KG1 (cell line): Measurements from ENCODE around the gene GFER.

ENCODE experiments used
- DNase-seq: peaks from one replicate; lab custom pipeline; 2025; lab: John Stamatoyannopoulos, UW

Gene GFER

DNA sequence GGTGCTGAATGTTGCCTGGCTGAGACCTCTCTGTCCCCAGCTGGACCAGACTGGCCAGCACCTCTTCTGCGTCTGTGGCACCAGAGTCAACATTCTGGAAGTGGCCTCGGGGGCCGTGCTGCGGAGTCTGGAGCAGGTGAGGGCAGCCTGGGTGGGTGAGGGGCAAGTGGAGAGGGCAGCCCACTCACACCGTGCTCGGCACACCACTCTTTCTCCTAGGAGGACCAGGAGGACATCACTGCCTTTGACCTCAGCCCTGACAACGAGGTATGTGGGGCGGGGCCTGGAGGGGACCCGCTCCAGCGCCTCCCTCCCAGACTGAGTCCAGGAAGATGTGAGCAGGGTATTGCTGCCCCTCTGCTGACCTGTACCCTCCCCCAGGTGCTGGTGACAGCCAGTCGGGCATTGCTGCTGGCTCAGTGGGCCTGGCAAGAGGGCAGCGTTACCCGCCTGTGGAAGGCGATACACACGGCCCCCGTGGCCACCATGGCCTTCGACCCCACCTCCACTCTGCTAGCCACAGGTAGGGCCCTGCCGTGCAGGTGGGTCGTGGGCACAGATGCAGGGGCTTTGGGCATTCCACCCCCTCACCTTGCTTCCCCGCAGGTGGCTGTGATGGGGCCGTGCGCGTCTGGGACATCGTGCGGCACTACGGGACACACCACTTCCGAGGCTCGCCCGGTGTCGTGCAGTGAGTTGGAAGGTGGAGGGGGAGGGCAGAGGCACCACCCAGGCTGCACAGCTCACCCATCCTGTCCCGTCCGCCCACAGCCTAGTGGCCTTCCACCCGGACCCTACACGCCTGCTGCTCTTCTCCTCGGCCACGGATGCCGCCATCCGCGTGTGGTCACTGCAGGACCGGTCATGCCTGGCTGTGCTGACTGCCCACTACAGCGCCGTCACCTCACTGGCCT lies 9.6 kb upstream of the GFER start:
- DNase-seq, result no peak

DNA sequence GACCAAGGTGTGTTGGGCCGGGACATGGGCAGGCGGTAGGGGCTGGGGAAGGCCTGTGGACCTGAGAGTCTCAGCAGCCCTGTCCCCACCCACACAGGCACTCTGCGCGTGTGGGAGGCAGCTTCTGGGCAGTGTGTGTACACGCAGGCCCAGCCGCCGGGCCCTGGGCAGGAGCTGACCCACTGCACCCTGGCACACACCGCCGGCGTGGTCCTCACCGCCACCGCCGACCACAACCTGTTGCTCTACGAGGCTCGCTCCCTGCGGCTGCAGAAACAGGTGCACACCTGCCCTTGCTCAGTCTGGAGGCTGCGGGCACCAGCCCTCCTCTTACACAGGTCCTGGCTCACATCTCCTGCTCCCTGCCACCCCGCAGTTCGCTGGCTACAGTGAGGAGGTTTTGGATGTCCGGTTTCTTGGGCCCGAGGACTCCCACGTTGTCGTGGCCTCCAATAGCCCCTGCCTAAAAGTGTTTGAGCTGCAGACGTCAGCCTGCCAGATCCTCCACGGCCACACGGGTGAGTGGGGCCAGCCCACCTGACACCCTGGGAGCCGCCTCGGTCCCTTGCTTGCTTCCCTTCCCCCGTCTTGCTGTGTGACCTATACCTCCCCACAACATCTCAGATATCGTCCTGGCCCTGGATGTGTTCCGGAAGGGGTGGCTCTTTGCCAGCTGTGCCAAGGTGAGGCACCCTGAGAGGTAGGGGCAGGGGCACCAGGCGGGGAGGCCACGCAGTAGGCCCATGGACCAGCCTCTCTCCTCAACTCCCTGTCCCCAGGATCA lies 8.4 kb upstream of the GFER start:
- DNase-seq, result no peak

DNA sequence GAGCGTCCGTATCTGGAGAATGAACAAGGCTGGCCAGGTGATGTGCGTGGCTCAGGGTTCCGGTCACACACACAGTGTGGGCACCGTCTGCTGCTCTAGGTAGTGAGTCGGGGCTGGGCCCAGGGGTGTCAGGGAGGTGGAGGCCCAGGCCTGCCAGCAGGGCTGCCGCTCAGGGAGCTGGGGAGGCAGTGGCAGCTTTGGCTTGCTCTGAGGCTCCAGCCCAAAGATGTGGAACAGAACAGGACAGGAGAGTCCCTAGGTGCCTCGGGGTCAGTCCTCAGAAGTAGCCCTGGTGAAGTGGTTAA lies 7.8 kb upstream of the GFER start:
- DNase-seq, result no peak

DNA sequence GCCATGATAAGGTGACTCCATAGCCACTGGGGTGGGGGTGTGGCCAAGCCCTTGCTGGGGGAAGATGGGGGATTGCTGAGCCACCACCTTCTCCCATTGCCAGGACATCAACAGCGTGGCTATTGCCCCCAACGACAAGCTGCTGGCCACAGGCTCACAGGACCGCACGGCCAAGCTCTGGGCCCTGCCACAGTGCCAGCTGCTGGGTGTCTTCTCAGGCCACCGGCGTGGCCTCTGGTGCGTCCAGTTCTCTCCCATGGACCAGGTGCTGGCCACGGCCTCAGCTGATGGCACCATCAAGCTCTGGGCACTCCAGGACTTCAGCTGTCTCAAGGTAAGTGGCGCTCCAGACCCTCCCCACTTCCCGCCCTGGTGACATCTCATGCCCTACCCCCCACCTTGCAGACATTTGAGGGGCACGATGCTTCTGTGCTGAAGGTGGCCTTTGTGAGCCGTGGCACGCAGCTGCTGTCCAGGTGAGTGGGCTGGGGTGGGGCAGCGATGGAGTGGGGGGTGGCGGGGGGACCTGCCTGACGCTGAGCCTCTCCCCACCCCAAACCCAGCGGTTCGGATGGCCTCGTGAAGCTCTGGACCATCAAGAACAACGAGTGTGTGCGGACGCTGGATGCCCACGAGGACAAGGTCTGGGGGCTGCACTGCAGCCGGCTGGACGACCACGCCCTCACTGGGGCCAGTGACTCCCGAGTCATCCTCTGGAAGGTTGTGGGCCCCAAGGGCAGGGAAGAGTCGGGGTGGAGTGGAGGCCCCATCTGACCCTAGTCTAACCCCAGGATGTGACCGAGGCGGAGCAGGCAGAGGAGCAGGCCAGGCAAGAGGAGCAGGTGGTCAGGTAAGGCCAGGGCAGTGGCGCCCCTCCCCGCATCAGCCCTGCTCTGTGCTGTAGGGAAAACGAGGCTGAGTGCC lies 6.8 kb upstream of the GFER start:
- no peak for DNase-seq

DNA sequence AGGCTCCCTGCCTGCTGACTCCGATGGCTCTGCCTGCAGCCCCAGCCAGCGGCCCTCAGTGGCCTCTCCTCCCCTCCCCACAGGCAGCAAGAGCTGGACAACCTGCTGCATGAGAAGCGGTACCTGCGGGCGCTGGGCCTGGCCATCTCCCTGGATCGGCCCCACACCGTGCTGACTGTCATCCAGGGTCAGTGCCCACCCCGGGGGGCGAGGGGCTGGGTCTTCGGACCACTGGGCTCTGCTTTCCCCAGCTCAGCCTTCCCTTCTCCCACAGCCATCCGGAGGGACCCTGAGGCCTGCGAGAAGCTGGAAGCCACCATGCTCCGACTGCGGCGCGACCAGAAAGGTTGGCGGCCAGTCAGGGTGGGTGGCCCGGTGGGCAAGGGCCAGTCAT lies 6.1 kb upstream of the GFER start:
- no peak for DNase-seq

DNA sequence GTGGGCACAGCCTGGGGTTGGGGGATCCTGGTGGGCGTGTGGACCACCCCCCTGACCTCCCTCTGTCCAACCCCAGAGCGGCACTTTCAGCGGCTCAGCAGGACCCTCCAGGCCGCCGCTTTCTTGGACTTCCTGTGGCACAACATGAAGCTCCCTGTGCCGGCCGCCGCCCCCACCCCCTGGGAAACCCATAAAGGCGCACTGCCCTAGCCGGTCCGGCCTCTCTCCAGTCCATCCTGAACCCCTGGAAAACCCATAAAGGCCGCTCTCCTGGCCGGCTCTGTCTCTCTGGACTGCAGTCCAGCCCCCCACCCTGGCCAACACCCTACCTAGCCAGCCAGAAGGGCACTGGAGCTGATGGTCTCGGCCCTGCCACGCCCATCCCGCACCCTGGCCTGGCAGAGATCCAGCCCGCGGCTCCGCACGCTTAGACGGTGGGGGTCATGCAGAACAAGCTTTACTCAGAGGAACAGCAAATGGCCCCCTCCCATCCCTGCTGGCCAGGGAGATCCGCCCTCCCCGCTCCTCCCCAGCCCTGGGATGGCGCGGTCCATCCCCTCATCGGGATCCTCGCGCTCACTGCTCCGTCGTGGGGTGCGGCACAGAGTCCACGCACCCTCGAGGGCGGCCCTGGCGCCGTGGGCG lies 5.4 kb upstream of the GFER start:
- DNase-seq, result no peak

DNA sequence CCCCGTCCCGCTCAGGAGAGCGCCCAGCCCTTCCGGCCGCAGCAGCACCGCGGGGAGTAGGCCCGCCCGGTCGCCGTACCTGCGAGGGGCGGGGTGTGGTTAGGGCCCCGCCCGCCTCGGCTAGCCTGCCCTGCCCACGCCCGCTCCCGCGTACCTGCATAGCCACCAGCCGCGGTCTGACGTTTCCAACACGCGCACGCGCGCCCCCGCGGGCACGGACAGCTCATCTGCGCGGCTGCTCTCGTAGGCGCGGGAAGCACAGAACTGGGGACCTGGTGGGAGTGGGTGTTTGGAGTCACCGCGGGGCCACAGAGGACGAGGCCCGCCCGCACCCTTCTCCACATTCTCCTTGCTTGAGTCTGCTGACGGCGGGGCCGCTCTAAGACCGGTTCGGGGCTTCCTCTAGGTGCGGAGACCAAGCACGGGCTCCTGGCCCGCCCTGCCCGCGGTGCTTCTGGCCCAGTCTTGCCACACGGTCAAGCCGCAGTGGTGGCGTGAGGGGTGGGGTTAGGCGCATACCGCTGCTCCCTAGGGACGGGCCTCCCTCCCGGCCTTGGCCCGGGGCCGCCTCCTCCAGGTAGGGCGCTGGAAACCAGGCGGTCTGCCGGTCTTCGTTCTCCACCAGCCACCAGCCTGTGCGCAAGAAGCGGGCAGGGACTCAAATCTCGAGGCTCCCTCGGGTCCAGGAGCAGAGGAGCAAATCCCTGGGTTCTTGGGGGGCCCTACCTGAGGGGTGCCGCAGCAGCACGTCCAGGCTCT lies 4.5 kb upstream of the GFER start:
- no peak for DNase-seq

DNA sequence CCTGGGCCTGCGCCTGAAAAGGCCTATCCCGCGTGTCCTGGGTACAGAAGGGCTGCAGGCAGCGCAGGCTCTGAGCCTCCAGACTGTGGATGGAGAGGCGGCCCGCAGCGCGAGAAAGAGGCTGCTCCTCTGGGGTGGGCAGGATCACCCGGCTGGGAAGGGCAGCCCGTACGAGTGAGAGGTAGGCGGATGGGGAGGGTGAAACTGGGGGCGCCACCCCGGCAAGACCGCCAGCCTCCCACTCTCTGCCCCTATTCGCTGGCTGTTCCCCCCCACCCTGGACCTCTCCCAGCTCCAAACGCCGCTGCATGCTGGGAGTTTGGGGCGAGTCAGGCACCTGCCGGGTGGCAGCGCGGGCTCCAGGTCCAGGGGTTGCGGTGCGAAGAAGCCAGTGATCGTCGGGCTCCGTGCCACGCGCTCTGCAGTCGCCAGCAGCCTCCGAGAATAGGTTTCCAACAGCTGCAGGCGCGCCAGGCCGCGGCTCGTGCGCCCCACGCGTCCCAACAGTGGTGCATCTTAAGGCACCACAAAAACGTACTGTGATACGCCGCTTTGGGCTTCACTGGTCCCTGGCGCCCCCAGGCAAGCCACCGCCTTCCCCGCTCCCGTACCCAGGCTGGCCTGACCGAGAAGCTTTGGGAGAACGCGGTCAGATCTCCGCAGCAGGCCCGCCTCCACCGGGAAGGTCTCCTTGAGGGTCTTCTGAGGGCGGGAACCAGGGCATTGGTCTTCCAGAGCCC lies 3.8 kb upstream of the GFER start:
- no peak for DNase-seq

DNA sequence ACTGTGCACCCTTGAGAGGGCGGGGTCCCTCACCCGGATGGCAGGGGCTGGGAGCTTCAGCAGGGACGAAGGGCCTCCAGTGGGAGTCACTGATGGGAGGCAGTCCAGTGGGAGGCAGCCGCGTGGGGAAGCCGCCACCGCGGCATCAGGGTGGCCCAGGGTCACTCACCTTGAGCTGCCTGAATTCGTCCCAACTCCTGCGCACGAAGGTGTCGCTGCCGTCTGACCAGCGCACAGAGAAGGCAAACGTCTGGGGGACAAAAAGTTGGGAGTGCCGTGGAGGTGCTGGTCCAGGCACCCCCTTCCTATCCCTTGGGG lies 3.3 kb upstream of the GFER start:
- no peak for DNase-seq

DNA sequence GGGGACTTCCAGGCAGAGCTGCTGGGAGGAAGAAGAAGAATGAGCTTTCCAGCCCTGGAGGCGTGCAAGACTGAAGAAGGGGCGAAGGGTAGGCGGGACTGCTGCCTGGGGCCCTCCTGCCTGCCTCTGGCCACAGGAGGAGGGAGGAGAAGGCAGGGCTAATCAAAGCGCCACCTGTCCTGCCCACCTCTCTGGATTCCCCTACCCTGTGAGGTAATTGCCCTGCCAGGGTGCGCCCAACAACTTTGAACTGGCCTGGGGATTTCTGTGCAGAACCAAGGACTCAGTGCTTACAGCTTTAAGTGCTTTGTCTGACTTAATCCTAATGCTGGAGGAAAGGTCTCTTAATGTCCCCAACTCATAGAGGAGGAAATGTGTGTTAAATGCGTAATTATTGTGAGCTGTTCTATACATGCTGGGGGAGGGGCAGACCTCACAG lies 2.6 kb upstream of the GFER start, which contains the start of gene NOXO1:
TSS of gene NOXO1 (minus strand) at position 72 of the 439 bp plus-strand sequence. CDS start 290 bp downstream, outside the sequence.
- no peak for DNase-seq

DNA sequence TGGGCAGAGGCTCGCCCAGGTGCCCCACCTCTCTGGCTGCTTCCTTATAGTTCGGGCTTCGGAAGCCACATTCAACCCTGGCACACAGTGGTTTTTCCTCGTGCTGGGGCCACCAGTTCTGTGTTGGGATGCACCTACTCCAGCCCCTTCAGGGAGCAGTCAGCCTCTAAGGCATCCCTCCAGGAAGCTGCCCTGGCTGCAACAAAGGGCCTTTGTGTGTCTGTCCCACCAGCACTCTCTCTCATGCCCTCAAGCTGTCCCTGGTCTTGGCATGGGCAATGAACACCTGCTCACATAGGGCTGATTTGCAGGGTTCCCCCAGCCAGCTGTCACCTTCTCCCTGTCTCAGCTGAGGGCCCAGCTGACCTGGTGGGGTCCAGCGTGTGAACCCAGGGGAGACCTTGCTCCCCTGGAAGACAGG lies 2.0 kb upstream of the GFER start:
- no peak for DNase-seq

DNA sequence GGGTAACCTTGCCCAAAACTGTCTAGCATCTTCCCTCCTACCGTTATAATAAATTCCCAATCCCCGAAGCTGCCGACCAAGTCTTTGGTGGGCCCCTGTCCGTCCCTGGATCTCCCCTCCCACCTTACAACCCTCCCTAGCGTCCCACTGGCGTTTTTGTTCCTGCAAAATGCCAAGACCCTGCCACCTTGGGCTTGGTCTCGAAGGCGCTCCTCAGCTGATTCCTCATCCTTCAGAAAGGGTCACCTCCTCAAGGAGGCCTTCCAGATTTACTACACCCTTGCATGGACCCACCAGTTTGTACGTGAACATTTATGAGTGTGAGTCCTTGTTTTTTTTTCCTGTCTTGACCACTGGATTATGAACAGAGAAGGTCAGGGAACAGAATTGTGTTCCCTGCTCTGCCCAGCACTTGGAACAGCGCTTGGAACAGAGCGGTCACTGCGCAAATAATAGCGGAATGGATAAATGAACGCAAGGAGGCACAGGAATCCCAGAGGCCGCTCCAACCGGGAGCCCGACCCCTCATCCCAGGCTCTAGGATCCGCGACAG lies 926 bp upstream of the GFER start:
- no peak for DNase-seq

DNA sequence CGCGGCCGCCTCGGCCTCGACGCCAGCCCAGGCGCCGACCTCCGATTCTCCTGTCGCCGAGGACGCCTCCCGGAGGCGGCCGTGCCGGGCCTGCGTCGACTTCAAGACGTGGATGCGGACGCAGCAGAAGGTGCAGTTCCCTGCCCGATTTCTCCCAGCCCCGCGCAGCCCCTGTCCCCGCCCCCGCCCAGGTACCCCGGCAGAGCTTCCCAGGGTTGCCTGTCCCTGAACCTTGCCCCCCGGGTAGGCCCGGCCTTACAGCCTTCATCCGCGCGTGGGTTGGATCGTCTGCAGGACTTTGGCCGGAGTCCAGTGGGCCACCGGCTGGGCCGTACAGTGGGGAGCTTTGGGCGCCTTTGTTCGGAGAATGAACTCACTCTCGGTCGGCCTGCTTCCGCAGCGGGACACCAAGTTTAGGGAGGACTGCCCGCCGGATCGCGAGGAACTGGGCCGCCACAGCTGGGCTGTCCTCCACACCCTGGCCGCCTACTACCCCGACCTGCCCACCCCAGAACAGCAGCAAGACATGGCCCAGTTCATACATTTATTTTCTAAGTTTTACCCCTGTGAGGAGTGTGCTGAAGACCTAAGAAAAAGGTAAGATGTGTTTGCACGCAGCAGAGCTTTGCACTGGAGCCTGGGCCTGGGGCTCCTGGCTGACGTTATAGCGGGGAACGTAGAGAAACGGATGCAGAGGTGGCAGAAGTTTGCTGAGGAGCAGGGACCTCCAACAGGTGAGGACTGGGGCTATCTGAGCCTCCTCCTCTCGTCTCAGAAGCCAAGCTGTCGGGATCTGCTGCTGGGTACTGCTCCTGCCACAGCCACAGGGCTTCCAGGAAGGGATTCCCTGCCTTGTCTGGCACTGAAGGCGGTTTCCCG lies 593 bp downstream of the GFER start:
- DNase-seq, result no peak

DNA sequence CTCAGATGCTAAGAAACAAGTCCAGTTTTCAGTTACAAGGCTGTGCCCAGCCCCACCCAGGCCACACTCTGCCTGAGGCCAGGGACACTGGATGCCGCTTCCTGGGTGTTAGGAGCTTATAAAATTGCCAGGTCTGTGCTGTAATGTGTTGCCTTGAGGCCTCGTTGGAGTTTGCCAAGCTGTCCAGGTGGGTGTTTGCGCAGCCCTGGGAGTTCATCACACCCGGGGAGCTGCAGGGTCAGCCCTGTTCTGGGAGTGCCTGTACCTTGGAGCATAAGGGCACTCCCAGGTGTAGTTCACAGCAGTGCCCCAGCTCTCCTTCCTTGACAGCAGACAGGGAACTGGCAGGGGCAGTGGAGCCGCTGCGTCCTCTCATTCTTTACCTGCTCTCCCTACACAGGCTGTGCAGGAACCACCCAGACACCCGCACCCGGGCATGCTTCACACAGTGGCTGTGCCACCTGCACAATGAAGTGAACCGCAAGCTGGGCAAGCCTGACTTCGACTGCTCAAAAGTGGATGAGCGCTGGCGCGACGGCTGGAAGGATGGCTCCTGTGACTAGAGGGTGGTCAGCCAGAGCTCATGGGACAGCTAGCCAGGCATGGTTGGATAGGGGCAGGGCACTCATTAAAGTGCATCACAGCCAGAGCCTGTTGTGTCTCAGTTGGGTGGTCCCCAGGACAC lies 1.6 kb downstream of the GFER start:
- DNase-seq, result no peak

DNA sequence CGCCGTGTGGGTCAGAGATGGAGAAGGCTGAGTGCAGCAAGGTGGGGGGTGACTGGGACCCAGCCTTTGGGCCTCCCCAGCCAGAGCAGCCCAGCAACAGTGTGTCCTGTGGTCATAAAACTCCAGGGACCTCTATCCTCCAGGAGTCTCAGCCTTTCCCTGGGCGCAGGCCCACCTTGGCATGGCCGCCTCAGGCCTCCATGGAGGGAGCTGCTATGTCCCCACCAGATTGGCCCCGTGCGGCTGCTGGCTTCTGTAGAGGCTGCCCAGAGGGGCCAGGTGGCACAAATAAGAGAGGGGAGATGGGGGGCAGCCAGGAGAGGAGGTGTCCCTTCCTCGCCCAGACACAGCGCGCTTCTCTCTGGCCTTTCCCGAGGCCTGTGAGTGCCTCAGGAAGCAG lies 3.2 kb downstream of the GFER start:
- no peak for DNase-seq

DNA sequence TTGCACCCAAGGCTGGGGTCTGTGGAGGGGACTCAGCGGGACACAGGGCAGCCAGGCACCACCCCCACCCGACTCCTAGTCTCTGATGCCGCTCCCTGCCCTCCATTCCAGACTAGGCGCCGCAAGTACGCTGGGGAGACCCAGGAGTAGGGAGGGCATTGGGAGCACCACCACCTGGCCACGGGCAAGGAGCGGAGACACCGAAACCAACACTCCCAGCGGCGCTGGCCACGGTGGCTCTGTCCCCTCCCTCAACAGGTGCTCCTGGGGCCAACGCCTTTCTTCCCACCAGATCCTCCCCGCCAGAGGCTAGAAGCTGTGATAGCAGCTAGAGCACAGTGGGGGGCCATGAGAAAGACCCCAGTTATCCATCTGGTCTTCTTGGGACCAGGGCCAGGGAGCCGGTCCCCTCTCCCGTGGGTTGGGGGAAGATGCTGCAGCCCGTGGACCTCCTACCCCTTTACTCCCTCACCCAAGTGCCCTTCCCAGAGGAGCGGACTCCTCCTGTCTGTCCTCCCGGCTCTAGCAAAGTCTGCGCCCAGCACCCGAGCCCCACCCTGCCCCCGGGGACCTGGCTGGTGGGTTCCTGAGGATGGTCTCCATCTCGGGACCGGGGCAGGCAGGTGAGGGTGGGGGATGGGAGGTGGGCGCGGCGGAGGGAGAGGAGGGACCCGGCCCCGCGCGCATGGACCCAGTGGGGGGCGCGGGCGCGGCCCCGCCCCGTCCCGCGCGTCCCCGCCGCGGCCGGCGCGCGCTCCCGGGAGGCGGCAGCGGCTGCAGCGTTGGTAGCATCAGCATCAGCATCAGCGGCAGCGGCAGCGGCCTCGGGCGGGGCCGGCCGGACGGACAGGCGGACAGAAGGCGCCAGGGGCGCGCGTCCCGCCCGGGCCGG lies 5.5 kb downstream of the GFER start, which contains the start of gene SYNGR3:
TSS of gene SYNGR3 (plus strand) at position 762 of the 892 bp plus-strand sequence. CDS start 133 bp downstream, outside the sequence.
- no peak for DNase-seq

DNA sequence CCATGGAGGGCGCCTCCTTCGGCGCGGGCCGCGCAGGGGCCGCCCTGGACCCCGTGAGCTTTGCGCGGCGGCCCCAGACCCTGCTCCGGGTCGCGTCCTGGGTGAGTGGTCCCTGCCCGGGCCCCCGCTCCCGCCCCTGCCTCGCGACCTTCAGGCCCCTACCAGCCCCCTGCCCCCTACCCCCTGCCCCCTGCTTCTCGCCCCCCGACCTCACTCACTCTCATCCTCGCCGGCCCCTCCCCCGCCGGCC lies 6.0 kb downstream of the GFER start:
- DNase-seq, result no peak
